AG04450 (cell line): ENCODE results near the gene GEMIN7. TPM values are rescaled to one million over a fixed set of nuclear protein-coding genes. Genes with fewer than 3 reads are reported as not detected.

Source experiments
- CTCF ChIA-PET: fragments of 300-600, 350-600 bp; formaldehyde crosslinking; extraction: SDS; loops from one replicate; lab custom pipeline; 2022; ENCODE audit warnings: antibody characterized with exemption, inconsistent platforms; lab: Charles Lee
- POLR2A ChIA-PET: fragments of 350-600 bp; formaldehyde crosslinking; extraction: SDS; loops from one replicate; lab custom pipeline; 2021; ENCODE audit warnings: antibody characterized with exemption, inconsistent platforms; lab: Yijun Ruan, JAX
- DNase-seq: peaks from one replicate; pipeline ENCODE4 v3.0.0-alpha.2; 2011; ENCODE audit warnings: low read depth, low spot score
- H3K27ac ChIP-seq: one replicate; pipeline ENCODE4 v1.5.1; 2012; ENCODE audit warnings: low read depth, low read length, control low read depth
- H3K27me3 ChIP-seq: one replicate; pipeline ENCODE4 v1.6.0; 2012; ENCODE audit warnings: low read length; ENCODE audit not compliant: control insufficient read depth, insufficient read depth
- H3K4me3 ChIP-seq: 2 replicates; pipeline ENCODE4 v1.5.1; 2011; ENCODE audit warnings: mild to moderate bottlenecking, low read depth, low read length, control low read depth
- H3K9me3 ChIP-seq: 2 replicates; pipeline ENCODE4 v1.5.1; 2012; ENCODE audit warnings: low read length; ENCODE audit not compliant: control insufficient read depth, insufficient read depth
- polyA plus RNA-seq: library from polyadenylated mRNA; depleted of rRNA; stranded (reverse); fragments of >200 nt; gene quantifications from 2 replicates; pipeline ENCODE4 v1.2.3, GENCODE V29; 2011
- TF ChIP-seq, protein P1 (sequence below): IDR thresholded peaks from 2 replicates; pipeline ENCODE4 v1.5.1; 2011; ENCODE audit warnings: low read depth, low read length, control low read depth, inconsistent platforms

GEMIN7 gene
- polyA plus RNA-seq, 1 experiment, result 20.6 TPM

DNA sequence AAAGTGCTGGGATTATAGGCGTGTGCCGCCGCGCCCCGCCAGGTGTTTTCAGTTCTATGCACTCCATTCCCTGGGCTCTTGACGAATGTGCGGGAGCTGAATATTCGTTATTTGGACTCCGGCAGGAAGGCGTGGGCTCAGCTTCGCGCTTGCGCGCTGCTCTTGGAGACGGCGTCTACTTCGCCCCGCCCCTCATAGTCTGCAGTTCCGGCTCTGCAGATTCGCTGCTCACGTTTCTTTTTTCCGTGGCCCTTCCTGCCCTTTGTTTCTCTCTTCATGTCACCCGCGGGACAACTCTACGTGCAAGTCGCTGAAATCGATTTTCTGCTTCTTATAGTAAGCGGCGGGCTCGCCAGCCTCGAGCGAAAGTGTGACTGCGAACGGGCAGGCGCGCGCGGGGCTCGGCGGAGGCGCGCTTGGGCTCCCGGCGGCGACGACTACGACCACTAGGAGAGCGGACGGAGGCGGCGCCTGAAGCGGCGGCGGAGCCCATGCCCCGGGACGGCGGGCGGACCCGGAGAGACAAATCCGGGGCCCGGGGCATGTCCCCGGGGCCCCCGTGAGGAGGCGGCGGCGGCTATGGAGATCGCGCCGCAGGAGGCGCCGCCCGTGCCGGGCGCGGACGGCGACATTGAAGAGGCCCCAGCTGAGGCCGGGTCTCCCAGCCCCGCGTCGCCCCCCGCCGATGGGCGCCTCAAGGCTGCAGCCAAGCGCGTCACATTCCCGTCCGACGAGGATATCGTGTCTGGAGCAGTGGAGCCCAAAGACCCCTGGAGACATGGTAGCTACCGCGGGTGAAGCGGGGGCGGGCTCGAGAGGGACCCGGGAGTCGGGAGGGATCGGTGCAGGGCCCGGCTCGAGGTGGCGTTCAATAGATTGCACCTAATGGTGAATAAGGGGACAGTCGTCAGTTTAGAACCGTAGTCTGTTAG, 14.0 kb downstream of the GEMIN7 start, which contains the start of gene PPP1R37:
TSS of gene PPP1R37 (plus strand) at position 433 of the 932 bp plus-strand sequence. CDS start at position 580, 147 bp downstream.
- H3K4me3 ChIP-seq, result peak within 1 kb of the TSS; percentile 92
- POLR2A ChIA-PET, result interaction anchor here (0.7 to 1.7 kb wide), 8 partner anchors 10 to 293 kb away, joined by 3 to 6 read pairs (median 4); partner anchors contain the start of genes CLPTM1 and GEMIN7
- TF ChIP-seq, protein P1, sequence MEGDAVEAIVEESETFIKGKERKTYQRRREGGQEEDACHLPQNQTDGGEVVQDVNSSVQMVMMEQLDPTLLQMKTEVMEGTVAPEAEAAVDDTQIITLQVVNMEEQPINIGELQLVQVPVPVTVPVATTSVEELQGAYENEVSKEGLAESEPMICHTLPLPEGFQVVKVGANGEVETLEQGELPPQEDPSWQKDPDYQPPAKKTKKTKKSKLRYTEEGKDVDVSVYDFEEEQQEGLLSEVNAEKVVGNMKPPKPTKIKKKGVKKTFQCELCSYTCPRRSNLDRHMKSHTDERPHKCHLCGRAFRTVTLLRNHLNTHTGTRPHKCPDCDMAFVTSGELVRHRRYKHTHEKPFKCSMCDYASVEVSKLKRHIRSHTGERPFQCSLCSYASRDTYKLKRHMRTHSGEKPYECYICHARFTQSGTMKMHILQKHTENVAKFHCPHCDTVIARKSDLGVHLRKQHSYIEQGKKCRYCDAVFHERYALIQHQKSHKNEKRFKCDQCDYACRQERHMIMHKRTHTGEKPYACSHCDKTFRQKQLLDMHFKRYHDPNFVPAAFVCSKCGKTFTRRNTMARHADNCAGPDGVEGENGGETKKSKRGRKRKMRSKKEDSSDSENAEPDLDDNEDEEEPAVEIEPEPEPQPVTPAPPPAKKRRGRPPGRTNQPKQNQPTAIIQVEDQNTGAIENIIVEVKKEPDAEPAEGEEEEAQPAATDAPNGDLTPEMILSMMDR, result peak; percentile 19; the same call in 1 of the 2 replicates
- DNase-seq, result peak; percentile 95
- CTCF ChIA-PET, result interaction anchor here (0.7 to 2.1 kb wide), 3 partner anchors 10 to 33 kb away, joined by 3 to 13 read pairs (median 4); no protein-coding TSS in a partner anchor
- no peaks in the 10 kb centered on the region; the same call in 1 of the 2 replicates for H3K9me3 ChIP-seq
- H3K27me3 ChIP-seq, result no peaks in the 10 kb centered on the region
- H3K27ac ChIP-seq, result peak within 1 kb of the TSS; percentile 94

DNA sequence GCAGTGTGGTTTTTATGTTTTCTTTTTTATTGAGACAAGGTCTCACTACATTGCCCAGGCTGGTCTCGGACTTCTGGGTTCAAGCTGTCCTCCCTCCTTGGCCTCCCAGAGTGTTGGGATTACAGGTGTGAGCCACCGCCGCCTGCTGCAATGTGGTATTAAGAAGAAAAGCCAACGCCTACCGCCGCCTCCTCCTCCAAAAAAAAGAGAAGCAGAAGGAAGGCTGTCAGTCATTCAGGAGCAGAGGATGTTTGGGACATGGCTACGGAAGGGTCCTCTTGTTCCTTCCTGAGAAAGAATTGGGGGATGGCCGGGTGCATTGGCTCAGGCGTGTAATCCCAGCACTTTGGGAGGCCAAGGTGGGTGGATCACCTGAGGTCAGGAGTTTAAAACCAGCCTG, 15.1 kb downstream of the GEMIN7 start:
- H3K9me3 ChIP-seq, result no peaks in the 10 kb centered on the region; the same call in 1 of the 2 replicates
- TF ChIP-seq, protein P1, result no peak
- CTCF ChIA-PET, result no interaction called here
- DNase-seq, result no peak
- H3K27ac ChIP-seq, result no peak overlapping the region
- POLR2A ChIA-PET, result no interaction called here
- no peaks in the 10 kb centered on the region for H3K27me3 ChIP-seq
- peak overlapping the region; percentile 92 for H3K4me3 ChIP-seq

DNA sequence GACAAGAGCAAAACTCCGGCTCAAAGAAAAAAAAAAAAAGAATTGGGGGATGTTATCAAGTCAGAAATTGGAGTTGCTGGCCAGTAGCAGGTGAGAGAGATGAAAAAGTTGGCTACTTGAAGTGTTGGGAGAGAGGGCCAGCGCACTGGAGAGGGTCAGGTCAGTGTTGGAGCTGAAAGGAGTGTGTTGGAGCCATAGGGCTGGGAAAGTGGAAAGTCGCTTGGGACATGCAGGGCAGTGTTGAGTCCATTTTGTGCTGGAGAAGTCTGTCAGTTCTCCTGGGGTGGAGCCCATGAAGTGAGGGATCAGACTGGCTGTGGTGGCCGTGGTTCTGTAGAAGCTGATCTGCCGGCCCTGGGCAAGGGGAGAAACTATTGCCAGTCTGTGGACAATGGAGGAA, 15.6 kb downstream of the GEMIN7 start:
- peak overlapping the region; percentile 92 for H3K4me3 ChIP-seq
- H3K9me3 ChIP-seq, result no peaks in the 10 kb centered on the region; the same call in 1 of the 2 replicates
- H3K27me3 ChIP-seq, result no peaks in the 10 kb centered on the region
- H3K27ac ChIP-seq, result no peak overlapping the region
- TF ChIP-seq, protein P1, result no peak
- CTCF ChIA-PET, result no interaction called here
- POLR2A ChIA-PET, result no interaction called here
- DNase-seq, result no peak

DNA sequence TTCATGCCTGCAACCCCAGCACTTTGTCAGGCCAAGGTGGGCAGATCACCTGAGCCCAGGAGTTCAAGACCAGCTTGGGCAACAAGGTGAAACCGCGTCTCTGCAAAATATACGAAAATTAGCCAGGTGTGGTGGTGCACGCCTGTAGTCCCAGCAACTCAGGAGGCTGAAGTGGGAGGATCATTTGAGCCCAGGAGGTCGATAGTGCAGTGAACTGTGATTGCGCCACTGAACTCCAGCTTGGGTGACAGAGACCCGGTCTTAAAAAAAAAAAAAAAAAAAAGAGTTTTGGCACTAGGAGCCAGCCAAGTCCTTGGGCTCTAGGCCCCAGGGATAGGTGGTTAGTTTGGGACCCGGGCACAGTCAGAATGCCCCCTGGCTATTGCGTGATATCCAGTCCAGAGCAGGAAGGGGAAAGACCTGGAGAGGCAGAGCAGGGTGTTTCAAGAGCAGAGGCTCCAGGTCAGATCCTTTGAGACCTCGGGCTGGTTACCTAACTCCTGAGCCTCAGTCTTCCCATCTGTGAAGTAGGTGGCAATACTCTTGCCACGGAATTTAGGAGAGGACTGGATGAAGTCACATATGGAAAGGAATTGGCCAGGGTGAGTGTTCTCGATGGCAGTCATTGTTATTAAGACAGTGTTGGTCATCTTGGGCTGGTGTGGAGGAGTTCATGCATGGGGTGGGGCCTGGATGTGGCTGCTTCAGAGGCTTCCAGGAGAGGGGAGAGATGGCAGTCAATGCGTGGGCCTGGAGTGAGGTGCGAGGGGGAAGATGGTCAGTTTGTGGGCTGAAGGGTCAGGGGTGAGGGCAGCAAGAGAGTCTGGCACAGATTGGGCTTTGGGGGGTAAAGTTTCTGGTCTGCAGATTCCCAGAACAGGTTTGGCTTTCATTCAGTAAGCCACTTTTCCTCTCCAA, 16.7 kb downstream of the GEMIN7 start:
- ChIA-PET CTCF (no interaction called here), POLR2A (interaction anchor here (0.7 kb wide), 1 partner anchor 26 kb away, joined by 3 read pairs; no protein-coding TSS in a partner anchor)
- Histone ChIP-seq H3K4me3 (no peak overlapping the region), H3K27ac (no peak overlapping the region), H3K9me3 (no peaks in the 10 kb centered on the region; the same call in 1 of the 2 replicates), H3K27me3 (no peaks in the 10 kb centered on the region)
- TF ChIP-seq, protein P1, result no peak
- DNase-seq, result no peak
